ENCODE results near the gene KRT72.

DNA sequence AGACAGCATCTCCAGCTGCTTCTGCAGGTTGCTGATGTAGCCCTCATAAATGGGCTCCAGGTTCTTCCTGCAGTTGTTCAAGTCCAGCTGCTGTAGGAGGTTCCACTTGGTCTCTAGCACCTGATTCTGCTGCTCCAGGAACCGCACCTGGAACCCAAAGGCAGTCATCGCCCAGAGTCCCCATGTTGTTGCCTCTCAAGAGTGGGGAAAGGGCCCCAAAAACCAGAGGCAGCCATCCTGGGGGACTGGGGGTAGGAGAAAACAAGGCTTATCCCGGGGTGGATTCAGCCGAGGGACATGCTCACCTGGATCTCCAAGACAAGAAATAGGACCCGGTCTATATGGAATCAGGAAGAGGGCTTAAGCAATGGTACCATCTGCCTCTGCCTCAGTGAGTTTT, 2.3 kb downstream of the KRT72 start:
- TF ChIP-seq, protein P1, sequence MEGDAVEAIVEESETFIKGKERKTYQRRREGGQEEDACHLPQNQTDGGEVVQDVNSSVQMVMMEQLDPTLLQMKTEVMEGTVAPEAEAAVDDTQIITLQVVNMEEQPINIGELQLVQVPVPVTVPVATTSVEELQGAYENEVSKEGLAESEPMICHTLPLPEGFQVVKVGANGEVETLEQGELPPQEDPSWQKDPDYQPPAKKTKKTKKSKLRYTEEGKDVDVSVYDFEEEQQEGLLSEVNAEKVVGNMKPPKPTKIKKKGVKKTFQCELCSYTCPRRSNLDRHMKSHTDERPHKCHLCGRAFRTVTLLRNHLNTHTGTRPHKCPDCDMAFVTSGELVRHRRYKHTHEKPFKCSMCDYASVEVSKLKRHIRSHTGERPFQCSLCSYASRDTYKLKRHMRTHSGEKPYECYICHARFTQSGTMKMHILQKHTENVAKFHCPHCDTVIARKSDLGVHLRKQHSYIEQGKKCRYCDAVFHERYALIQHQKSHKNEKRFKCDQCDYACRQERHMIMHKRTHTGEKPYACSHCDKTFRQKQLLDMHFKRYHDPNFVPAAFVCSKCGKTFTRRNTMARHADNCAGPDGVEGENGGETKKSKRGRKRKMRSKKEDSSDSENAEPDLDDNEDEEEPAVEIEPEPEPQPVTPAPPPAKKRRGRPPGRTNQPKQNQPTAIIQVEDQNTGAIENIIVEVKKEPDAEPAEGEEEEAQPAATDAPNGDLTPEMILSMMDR (conservative IDR thresholded peaks at IDR 0.05), result no peak
- TF ChIP-seq EZH2 (IDR thresholded peaks at IDR 0.05; ENCODE audit: low read depth), result no peak

Measured in PC-9 (cell line).